GM10248 (cell line): Measurements from ENCODE around the gene CNTN4.

ENCODE experiments used
- CTCF ChIA-PET: fragments of 300-600 bp; sonication (Branson Sonifier 250); formaldehyde crosslinking; extraction: SDS; loops from one replicate; lab custom pipeline; 2021; ENCODE audit warnings: antibody characterized with exemption; lab: Yijun Ruan, JAX
- POLR2A ChIA-PET: fragments of 350-650 bp; sonication (Branson Sonifier 250); formaldehyde crosslinking; extraction: SDS; loops from one replicate; lab custom pipeline; 2020; ENCODE audit warnings: antibody characterized with exemption; lab: Yijun Ruan, JAX
- DNase-seq: peaks from one replicate; pipeline ENCODE4 v3.0.0; 2012; ENCODE audit errors: extremely low spot score
- CTCF ChIP-seq: IDR thresholded peaks from 2 replicates; pipeline ENCODE4 v1.5.1; 2012; ENCODE audit warnings: mild to moderate bottlenecking, low read depth; ENCODE audit errors: extremely low read depth, missing control alignments, control extremely low read depth

CNTN4 gene

GRCh38 chr3:2940062-2940461 is 841.4 kb downstream of the CNTN4 start:
- no peak for DNase-seq
- ChIA-PET POLR2A (no interaction called here), CTCF (interaction anchor here (4.4 kb wide), 1 partner anchor 18 kb away, joined by 18 read pairs; no protein-coding TSS in a partner anchor)
- no peak for TF ChIP-seq CTCF

- peak; percentile 36 for DNase-seq
- CTCF ChIA-PET: interaction anchor here (1.1 to 1.6 kb wide), 2 partner anchors 26 to 256 kb away, joined by 3 read pairs; no protein-coding TSS in a partner anchor
- TF ChIP-seq CTCF: no peak
- POLR2A ChIA-PET: no interaction called here
These were observed 846.0 kb downstream of the CNTN4 start for GRCh38 chr3:2944628-2945027.

GRCh38 chr3:2945121-2945520 is 846.5 kb downstream of the CNTN4 start:
- TF ChIP-seq CTCF: no peak
- ChIA-PET POLR2A (no interaction called here), CTCF (interaction anchor here (1.1 to 1.6 kb wide), 2 partner anchors 25 to 255 kb away, joined by 3 read pairs; no protein-coding TSS in a partner anchor)
- no peak for DNase-seq

GRCh38 chr3:2947536-2947935 is 848.9 kb downstream of the CNTN4 start:
- DNase-seq: no peak
- POLR2A ChIA-PET: no interaction called here
- no peak for TF ChIP-seq CTCF
- CTCF ChIA-PET: interaction anchor here (3.0 kb wide), 1 partner anchor 12 kb away, joined by 6 read pairs; no protein-coding TSS in a partner anchor

GRCh38 chr3:2948882-2949281 is 850.2 kb downstream of the CNTN4 start:
- TF ChIP-seq CTCF: no peak
- CTCF ChIA-PET: interaction anchor here (0.9 to 3.0 kb wide), 3 partner anchors 10 to 27 kb away, joined by 3 to 6 read pairs (median 4); no protein-coding TSS in a partner anchor
- POLR2A ChIA-PET: no interaction called here
- no peak for DNase-seq

GRCh38 chr3:2950159-2950558 is 851.5 kb downstream of the CNTN4 start:
- DNase-seq: no peak
- POLR2A ChIA-PET: interaction anchor here (0.7 kb wide), 1 partner anchor 103 kb away, joined by 3 read pairs; no protein-coding TSS in a partner anchor
- CTCF ChIA-PET: interaction anchor here (1.3 to 3.0 kb wide), 2 partner anchors 9 to 28 kb away, joined by 4 to 6 read pairs; no protein-coding TSS in a partner anchor

More at GRCh38 chr3:2950159-2950558, 851.5 kb downstream of the CNTN4 start:
- TF ChIP-seq CTCF: no peak
